SHP77 (cell line): ENCODE results near the gene CDR2.
"Not testable (repeated sequence)": the region's sequence is repeated elsewhere in the genome, so short reads cannot be mapped to it uniquely, and the experiment has no call there.

Experiments
- DNase-seq, 2 experiments: peaks; one replicate each; lab custom pipeline; 2025; lab: John Stamatoyannopoulos, UW

CDR2 gene

DNA sequence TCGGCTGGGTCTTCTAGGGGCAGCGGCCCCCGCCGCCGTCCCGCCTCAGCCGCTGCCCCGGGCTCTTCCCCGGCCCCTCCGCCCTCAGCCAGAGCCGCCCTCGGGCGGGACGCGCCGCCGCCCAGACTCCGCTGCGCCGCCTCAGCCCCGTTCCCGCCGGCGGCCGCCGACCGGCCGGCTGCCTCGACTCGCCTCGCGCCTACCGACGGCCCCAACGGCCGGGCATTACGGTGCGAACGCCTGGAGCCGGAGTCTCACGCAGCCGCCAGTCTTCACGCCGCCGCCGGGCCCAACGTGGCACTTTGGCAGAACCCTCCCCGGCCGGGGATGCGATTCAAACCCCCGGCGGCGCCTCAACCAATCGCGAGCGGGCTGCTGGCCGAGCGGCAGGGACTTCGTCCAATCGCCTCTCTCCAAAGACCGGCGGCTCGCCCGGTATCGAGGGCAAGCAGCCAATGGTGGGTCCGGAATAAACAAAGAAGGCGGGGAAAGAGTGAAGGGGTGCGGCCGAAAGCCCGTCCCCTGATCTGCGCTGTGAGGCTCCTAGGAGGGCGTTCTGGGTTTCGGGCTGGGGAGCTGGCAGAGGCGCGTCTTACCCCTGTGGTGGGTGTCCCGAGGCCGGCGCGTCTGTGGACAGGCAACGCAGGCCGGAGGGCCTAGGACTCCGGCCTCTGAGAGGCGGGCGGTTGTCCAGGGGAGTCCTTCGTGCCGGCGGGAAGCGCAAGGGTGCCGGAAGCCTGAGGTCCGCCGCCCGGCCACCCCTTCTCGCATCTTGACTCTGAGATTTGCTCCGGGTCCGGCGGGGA, at the start of gene CDR2:
Gene CDR2 (minus strand): TSS at position 309 of the 806 bp plus-strand sequence. CDS start 310 bp downstream, outside the sequence.
- peak; percentile 96 for DNase-seq

DNA sequence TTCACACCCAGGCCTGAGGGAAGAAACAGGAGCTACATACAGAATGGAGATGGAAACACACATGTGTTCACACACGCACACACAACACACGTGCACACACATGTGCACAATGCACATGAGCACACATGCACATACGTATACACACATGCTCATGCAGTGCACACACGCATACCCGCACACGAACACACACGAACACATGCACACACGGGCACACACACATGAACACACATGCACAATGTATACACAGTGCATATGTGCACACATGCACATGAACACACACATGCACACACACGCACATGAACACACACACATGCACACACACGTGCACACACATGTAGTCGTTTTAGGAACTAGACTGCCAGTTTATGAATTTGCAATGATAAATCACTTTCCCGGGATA, 49.3 kb upstream of the CDR2 start:
- no peak for DNase-seq

DNA sequence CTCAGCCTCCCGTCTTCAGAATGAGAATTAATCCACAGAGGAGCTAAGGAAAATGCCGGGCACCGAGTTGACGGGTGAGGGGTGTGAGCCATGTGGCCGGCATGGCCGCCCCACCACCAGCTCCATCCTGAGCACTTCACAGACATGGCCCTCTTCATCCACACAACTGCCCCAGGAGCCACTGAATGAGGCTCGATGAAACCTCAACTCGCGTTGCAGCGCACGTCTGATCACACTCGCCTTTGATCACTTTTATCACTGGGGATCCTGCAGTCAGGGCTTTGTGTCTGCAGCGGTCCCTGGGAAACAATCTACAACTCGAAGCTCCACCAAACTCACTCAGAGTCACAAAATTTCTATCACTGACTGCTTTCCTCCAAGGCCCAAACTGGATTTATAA, 46.7 kb upstream of the CDR2 start:
- no peak for DNase-seq

DNA sequence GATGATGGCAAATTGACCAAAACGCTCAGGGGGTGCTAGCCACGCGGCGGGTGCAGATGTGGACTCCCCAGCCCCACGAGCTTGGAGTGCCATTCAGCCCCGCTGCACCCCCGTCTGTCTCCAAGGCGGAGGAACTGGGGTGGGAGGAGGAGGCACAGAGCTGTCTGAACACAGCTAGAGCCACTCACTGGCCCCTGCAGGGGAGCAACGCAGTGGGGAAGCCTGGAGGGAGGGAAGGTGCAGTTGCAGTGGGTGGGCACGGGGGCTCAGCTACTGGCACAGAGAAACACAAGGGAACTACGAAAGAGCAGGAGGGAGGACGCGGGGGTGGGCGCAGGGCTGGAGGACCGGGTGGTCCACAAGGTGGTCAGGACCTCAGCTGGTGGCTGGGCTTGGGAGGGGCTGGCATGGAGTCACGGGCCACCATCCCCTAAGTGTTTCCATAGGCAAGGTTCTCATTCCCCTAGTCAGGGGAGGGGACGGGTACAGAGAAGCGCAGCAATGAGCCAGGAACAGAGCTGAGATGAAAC, 46.3 kb upstream of the CDR2 start:
- no peak for DNase-seq

DNA sequence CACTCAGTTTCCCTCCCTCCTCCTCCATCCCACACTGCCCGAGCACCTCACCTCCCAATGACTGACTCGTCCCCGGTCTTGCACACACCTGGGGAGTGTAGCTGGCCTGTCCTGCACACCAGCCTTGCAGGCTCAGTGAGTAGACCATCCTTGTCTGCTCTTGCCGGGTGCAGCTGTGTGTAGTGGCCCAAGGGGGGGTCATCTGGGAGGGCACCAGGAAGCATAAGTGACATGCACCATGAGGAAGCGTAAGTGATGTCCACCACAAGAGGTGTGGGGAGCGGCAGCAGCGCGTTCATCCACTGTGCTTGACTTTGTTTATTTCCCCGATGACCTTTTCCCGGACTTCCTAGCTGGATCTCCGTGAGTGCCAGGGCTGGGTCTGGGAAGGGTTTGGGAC, 45.5 kb upstream of the CDR2 start:
- no peak for DNase-seq

DNA sequence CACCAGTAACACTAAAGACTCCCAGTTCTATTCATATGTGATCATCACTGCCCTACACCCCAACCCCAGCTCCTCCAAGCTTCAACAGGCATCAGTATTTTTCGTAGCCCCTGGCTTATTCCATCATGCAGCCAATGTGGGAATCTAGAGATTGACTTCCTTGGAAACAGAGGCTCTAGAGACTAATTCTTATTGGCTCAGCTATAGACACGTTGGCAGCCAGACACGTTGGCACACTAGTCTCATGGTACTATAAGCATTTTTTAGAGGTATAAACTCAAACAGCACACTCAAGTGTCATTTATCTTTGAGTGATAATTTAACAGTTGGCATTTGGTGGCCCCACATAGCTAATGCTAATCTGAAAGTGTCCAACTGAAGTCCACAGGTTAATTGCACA, 44.4 kb upstream of the CDR2 start:
- no peak for DNase-seq

DNA sequence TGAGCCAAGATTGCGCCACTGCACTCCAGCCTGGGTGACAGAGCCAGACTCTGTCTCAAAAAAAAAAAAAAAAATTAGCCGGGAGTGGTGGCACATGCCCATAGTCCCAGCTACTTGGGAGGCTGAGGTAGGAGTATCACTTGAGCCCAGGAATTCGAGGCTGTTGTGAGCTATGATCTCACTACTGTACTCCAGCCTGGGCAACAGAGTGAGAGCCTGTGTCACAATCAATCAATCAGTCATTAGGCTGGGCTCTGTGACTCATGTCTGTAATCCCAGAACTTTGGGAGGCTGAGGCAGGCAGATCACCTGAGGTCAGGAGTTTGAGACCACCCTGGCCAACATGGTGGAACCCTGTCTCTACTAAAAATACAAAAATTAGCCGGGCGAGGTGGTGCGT, 43.4 kb upstream of the CDR2 start:
- DNase-seq = not testable (repeated sequence)

DNA sequence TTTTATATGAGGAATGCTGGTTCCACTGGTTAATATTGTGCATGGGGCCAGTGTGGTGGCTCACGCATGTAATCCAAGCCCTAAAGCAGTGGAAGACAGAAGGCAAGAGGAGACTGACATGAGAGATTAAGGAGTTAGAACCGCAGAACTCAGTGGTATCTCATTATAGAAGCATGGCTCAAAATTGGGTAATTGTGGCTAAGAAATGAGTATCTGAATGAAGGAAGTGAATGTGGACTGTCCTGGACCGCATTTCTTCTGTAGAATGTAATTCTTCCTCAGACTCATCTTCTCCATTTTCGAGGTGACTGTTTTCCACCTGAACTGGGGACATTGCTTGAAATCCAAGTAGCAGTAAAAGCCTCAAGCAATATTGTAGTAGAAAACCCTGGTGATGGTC, 42.6 kb upstream of the CDR2 start:
- DNase-seq = no peak

DNA sequence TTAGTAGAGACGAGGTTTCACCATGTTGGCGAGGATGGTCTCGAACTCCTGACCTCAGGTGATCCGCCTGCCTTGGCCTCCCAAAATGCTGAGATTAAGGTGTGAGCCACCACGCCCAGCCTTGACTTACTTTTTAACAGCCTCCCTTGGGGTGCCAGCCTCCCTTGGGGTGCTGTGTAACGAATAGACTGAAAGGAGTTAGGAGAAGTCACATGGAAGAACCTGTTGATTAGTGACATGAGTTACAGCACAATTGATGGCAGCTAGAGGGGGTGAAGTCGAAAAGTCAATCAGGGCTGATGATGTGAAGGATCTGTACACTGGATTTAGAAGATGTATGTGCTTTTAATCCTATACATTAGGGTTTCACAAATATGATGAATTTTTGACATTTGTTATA, 39.4 kb upstream of the CDR2 start:
- no peak for DNase-seq

DNA sequence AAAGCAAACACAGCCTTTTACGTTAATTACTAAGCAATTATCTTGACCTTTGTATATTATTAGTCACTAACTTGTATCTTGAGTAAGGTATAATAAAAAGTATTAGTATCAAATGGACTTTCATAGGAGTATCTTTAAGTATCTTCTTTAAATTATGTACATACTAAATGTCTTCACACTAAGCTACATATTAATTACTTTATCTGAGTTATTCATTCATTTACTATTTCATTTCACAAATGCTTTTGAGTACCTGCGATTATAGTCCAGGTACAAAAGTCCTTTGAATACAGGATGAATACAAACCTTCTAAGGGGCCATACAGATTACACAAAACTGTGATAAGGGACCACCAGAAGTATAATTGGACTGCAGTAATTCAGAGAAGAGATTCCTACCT, 33.1 kb upstream of the CDR2 start:
- no peak for DNase-seq

DNA sequence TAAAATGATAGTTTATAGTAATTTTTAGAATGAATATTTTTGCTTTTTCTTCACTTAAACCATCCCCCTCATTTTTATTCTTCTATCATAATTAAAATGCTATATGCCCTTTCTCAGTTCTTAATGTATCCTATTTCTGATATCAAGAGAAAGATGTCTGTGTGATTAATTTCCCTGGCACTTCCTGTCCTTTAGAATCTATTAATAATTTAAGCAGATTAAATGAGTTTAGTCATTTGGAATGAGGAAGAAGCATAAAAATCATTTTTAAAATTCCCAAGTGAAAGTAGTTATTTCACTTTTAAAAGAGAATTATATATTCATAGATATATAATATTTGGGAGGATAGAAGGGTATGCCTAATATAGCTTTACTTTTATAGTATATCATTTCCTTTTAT, 27.8 kb upstream of the CDR2 start:
- no peak for DNase-seq

DNA sequence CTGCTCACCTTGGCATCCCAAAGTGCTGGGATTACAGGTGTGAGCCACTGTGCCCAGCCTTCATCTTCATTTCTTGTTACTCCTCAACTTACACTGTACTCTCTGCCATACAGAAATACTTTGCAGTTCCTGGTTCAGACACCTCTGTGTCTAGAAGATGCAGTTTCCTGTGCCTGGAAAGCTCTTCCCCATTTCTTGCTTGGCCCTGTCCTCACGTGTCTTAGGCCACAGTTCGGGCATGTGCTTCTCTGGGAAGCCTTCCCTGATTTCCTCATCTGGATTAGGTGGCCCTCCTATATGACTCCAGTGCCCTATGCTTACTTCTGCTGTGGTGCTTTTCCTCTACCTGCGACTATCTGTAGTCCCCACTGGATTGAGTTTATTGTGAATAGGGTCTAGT, 26.5 kb upstream of the CDR2 start:
- DNase-seq = no peak

DNA sequence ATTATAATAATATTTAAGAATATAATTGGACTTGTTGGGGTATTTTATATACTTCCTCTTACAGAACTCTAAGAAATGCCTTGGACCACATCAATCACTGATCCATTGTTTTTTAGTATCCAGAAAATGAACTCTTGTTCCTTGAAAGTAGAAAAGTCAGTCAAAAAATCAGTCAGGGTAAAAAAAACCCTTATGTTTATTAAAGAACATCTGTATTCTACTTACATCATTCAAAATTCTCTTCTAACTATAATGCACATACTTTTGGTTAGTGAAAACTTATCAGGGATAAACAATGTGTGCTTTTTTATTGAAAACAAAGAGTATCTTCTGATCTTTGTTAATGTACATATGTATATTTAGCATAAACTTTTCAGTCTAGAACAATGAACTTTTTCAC, 23.5 kb upstream of the CDR2 start:
- DNase-seq = no peak

DNA sequence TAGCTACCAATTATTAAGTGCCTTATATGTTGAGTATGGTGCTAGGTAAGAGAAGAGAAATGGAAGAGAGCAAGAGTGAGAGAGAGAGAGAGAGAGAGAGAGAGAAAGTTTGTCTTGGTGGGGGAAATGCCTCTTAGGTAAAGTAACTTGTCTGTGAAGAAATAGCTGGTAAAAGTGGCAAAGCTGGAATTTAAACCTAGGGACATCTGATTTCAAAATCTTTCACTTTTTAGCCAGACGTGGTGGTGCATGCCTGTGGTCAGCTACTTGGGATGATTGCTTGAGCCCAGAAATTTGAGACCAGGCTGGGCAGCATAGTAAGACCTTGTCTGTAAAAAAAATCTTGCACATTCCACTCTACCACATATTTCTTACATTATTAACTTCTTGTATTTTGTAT, 23.0 kb upstream of the CDR2 start:
- no peak for DNase-seq

DNA sequence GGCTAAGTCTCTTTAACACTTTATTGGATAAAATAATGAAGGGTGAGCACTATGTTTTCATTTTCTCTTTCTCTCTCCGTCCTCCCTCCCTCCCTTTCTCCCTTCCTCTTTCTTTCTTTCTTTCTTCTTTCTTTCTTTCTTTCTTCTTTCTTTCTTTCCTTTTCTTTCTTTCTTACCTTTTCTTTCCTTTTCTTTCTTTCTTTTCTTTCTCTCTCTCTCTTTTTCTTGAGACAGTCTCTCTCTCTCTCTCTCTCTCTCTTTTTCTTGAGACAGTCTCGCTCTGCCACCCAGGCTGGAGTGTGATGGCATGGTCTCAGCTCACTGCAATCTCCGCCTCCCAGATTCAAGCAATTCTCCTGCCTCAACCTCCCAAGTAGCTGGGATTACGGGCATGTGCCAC, 21.5 kb upstream of the CDR2 start:
- DNase-seq = no peak

DNA sequence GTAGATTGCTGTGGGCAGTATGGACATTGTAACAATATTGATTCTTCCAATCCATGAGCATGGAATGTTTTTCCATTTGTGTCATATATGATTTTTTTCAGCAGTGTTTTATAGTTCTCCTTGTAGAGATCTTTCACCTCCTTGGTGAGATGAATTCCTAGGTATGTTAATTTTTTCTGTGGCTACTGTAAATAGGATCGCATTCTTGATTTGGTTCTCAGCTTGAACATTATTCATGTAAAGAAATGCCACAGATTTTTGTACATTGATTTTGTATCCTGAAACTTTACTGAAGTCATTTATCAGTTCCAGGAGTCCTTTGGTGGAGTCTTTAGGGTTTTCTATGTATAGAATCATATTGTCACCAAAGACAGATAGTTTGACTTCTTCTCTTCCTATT, 19.7 kb upstream of the CDR2 start:
- no peak for DNase-seq

DNA sequence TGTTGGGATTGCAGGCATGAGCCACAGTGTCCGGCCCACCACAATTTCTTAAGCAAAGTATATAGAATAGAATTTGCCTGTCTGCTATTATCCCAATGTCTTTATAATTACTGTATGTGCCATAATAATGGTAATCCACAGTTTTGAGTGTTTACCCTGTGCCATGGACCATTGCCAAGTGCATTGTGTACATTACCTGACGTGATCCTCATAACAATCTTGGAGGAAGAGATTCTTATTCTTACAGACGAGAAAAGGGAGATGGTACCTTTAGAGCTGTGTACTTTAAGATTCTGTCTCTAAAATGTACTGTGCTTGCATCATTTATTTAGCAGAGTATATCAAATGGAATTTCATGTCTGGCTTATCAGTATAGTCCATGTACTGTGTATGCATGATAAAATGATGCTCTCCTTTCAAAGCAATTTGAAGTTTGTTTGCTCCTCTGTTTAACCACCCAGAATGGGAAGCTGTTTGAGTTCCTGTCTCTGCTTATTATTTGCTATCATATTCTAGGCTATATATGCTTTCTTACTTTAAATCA, 13.8 kb upstream of the CDR2 start:
- DNase-seq = no peak

DNA sequence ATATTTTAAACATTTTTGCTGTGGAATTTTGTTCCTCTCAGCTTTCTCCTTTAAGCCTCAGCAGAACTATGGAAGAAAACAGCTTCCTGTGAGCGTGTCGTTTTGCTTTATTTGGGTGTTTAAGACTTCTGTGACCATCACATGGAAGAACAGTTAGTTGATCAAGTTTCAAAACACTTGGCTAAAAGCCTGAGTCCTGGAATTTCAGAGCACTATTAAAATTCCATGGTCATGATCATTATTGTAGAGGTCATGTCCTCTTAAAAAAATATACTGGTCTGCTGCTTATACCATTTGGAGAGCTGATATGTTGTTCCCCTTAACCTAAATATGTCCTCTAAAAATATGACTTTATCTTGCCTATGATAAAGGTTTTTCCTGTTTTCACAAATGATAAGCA, 12.6 kb upstream of the CDR2 start:
- no peak for DNase-seq

DNA sequence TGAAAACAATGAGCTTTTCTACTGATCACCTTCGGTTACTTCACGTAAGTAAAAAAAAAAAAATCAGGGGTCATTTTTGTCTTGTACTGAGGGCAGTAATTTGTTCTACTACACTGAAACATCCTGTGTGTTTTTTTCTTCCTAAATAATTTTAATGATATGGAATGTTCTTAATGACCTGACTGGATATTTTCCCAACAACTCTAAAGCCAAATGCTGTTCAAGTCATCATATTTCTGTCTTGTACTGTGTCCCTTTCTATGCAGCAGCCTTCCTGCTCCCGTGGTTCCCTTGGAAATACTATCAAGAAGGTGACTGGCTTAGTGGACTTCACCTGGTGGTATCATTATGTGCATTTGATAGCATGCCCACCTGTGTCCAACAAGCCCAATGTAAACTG, 10.8 kb upstream of the CDR2 start:
- no peak for DNase-seq

DNA sequence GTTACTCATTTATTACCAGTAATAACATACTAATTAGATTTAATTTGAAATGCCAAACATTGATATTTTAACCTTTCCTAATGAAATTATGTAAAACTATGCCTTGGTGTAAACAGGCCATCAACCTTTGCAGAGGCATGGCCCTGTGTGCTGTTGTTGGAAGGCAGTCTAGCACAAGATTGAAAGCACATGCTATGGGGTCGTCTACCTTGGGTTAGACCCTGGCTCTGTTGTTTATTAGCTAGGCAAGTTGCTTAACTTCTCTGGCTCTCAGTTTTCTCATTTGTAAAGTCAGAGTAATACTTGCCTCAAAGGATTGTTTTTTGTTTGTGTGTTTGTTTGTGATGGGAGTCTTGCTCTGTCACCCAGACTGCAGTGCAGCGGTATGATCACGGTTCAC, 9.4 kb upstream of the CDR2 start:
- DNase-seq = no peak

DNA sequence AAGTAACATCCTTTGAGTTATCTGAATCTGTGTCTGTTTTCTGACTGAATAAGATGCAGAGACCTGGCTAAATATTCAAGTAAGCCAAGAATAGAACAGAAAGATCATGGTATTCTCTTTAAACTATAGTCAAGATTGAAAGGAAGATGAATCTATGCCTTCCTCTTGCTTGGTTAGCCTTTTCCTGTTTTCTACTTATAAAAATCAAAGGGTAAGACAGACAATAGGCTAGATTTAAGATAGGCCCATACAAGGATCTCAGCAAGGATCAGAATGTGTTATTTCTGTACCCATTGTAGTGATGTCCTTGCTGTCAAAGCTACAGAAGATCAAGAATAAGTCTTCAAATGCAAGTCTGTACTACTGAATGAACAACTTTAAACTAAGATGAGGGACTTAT, 7.0 kb upstream of the CDR2 start:
- DNase-seq = no peak

DNA sequence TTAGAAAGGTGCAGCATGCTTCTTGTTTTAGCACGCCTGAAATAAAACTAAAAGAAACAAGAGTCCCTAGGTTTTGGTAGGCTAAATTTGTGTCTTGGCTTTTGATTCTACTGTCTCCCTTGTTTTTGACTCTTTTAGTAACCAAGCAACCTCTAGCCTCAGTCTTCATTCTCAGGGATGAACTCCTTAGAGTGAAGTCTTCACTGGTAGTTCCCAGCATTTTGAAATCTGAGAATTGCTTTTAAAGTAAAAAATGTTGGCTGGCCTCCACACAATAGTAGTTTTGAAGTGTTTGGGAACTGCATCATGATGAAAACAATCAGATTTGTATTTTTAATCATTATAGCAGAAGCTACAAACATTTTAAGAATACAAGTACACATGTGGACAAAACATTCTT, 6.1 kb upstream of the CDR2 start:
- DNase-seq = no peak

DNA sequence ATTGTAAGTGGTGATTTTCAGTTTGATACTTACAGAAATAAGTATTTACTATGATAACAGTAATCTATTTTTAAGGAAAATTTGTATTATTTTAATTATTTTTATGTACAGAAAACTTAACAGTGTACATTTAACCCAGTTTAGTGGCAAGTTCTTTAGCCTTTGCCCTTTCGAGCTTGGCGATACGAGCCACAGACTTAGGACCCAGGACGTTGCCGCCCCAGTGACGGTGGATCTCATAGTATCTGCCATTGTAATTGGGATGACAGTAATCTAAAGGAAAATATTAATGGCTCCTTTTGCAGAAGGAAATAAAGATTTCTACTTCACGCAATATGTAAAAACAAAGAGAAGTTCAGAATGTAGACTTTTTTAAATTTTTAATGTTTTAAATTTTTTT, 5.2 kb upstream of the CDR2 start:
- DNase-seq = no peak
